ENCODE data around the gene CAMTA1. TPM values are rescaled to one million over a fixed set of nuclear protein-coding genes. Genes with fewer than 3 reads are reported as not detected.

Gene CAMTA1
- total and polyA plus RNA-seq, 4 donors, result 90.5 to 236 (median 195) TPM

GRCh38 chr1:7679873-7680206 is 894.6 kb downstream of the CAMTA1 start:
- peak overlapping the region; percentile 76 for H3K27ac ChIP-seq (ENCODE audit: low read depth, low read length)

GRCh38 chr1:7680207-7680954 is 895.1 kb downstream of the CAMTA1 start:
- peak overlapping the region; percentile 48 for H3K4me3 ChIP-seq (ENCODE audit: low read depth, low read length)
- H3K9me3 ChIP-seq (ENCODE audit: control insufficient read depth, insufficient read depth, low read length), result no peaks in the 10 kb centered on the region
- H3K4me1 ChIP-seq (ENCODE audit: control insufficient read depth, insufficient read depth, low read length), result peaks cover 33% of the 10 kb centered on the region
- DNase-seq (ENCODE audit: low read depth in 4 of 6, low spot score in 6 of 6), result peak in 3 of 6 donors; percentile 71 to 95 (median 94)
- H3K27me3 ChIP-seq (ENCODE audit: control insufficient read depth, insufficient read depth, low read length), result no peaks in the 10 kb centered on the region
- H3K36me3 ChIP-seq (ENCODE audit: control insufficient read depth, insufficient read depth, low read length), result peaks cover 66% of the 10 kb centered on the region
- WGBS (ENCODE audit: insufficient coverage), result under 1% methylated on average over 89 of the region's 89 CpGs
- H3K27ac ChIP-seq (ENCODE audit: low read depth, low read length), result peak overlapping the region; percentile 80

More at GRCh38 chr1:7679873-7680206, 894.6 kb downstream of the CAMTA1 start:
- no peak for DNase-seq (ENCODE audit: low read depth in 4 of 6, low spot score in 6 of 6)
- Histone ChIP-seq H3K4me1 (ENCODE audit: control insufficient read depth, insufficient read depth, low read length) (peaks cover 33% of the 10 kb centered on the region), H3K9me3 (ENCODE audit: control insufficient read depth, insufficient read depth, low read length) (no peaks in the 10 kb centered on the region), H3K27me3 (ENCODE audit: control insufficient read depth, insufficient read depth, low read length) (no peaks in the 10 kb centered on the region), H3K36me3 (ENCODE audit: control insufficient read depth, insufficient read depth, low read length) (peaks cover 62% of the 10 kb centered on the region), H3K4me3 (ENCODE audit: low read depth, low read length) (peak overlapping the region; percentile 44)
- 0% methylated on average over 10 of the region's 14 CpGs for WGBS (ENCODE audit: insufficient coverage)

DNA sequence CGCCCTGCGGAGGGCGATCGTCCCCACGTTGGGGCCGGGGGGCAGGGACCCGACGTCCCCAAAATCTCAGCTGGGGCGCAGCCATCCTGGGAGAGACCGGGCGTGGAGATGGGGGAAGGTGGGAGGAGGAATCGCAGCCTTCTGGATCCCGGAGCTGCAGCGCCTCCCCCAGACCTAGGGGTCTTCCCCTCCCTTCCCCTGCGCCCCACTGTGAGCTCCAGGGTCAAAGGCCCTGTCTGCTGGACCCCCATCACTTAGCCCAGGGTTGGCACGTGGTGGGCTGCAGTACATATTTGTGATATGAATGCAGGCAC is 895.7 kb downstream of the CAMTA1 start:
- no peaks in the 10 kb centered on the region for H3K9me3 ChIP-seq (ENCODE audit: control insufficient read depth, insufficient read depth, low read length)
- peaks cover 33% of the 10 kb centered on the region for H3K4me1 ChIP-seq (ENCODE audit: control insufficient read depth, insufficient read depth, low read length)
- no peak for DNase-seq (ENCODE audit: low read depth in 4 of 6, low spot score in 6 of 6)
- no peaks in the 10 kb centered on the region for H3K27me3 ChIP-seq (ENCODE audit: control insufficient read depth, insufficient read depth, low read length)
- H3K36me3 ChIP-seq (ENCODE audit: control insufficient read depth, insufficient read depth, low read length), result peaks cover 60% of the 10 kb centered on the region
- H3K4me3 ChIP-seq (ENCODE audit: low read depth, low read length), result peak overlapping the region; percentile 48
- peak overlapping the region; percentile 80 for H3K27ac ChIP-seq (ENCODE audit: low read depth, low read length)
- WGBS (ENCODE audit: insufficient coverage), result 1% methylated on average over 8 of the region's 16 CpGs

GRCh38 chr1:7681401-7681800 is 896.1 kb downstream of the CAMTA1 start:
- no peak overlapping the region for H3K4me3 ChIP-seq (ENCODE audit: low read depth, low read length)
- no peak for DNase-seq (ENCODE audit: low read depth in 4 of 6, low spot score in 6 of 6)
- H3K36me3 ChIP-seq (ENCODE audit: control insufficient read depth, insufficient read depth, low read length), result peaks cover 55% of the 10 kb centered on the region
- H3K9me3 ChIP-seq (ENCODE audit: control insufficient read depth, insufficient read depth, low read length), result no peaks in the 10 kb centered on the region
- peaks cover 33% of the 10 kb centered on the region for H3K4me1 ChIP-seq (ENCODE audit: control insufficient read depth, insufficient read depth, low read length)
- 70% methylated on average over 4 of the region's 6 CpGs for WGBS (ENCODE audit: insufficient coverage)
- no peaks in the 10 kb centered on the region for H3K27me3 ChIP-seq (ENCODE audit: control insufficient read depth, insufficient read depth, low read length)
- H3K27ac ChIP-seq (ENCODE audit: low read depth, low read length), result no peak overlapping the region

- DNase-seq (ENCODE audit: low read depth in 4 of 6, low spot score in 6 of 6), result no peak
- 93% methylated on average over 15 of the region's 15 CpGs for WGBS (ENCODE audit: insufficient coverage)
These were observed 898.3 kb downstream of the CAMTA1 start for GRCh38 chr1:7683521-7683920.

DNA sequence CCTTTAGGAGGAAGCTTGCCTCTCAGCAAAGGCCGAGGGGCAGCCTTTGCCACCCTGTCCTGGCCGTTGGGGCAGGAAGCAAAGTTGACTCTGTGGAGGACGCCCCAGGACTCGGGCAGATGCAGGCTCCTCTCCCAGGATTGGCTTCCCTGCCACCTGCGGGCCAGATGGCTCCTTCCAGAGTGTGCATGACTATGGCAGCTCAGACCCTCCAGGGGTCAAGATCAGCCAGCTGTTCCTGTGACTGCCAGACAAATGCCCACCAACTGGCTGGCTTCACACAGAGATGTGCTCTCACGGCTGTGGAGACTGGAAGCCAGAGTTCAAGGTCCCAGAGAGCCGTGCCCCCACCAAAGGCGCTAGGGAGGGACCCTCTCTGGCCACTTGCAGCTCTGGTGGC is 898.9 kb downstream of the CAMTA1 start:
- DNase-seq (ENCODE audit: low read depth in 4 of 6, low spot score in 6 of 6), result no peak
- no peak overlapping the region for H3K4me3 ChIP-seq (ENCODE audit: low read depth, low read length)
- no peaks in the 10 kb centered on the region for H3K9me3 ChIP-seq (ENCODE audit: control insufficient read depth, insufficient read depth, low read length)
- H3K27me3 ChIP-seq (ENCODE audit: control insufficient read depth, insufficient read depth, low read length), result no peaks in the 10 kb centered on the region
- peaks cover 33% of the 10 kb centered on the region for H3K36me3 ChIP-seq (ENCODE audit: control insufficient read depth, insufficient read depth, low read length)
- no peak overlapping the region for H3K27ac ChIP-seq (ENCODE audit: low read depth, low read length)
- peaks cover 28% of the 10 kb centered on the region for H3K4me1 ChIP-seq (ENCODE audit: control insufficient read depth, insufficient read depth, low read length)
- WGBS (ENCODE audit: insufficient coverage), result 72% methylated on average over 8 of the region's 8 CpGs

More at GRCh38 chr1:7683521-7683920, 898.3 kb downstream of the CAMTA1 start:
- Histone ChIP-seq H3K27me3 (ENCODE audit: control insufficient read depth, insufficient read depth, low read length) (no peaks in the 10 kb centered on the region), H3K4me3 (ENCODE audit: low read depth, low read length) (no peak overlapping the region), H3K36me3 (ENCODE audit: control insufficient read depth, insufficient read depth, low read length) (peaks cover 38% of the 10 kb centered on the region), H3K4me1 (ENCODE audit: control insufficient read depth, insufficient read depth, low read length) (peaks cover 33% of the 10 kb centered on the region), H3K9me3 (ENCODE audit: control insufficient read depth, insufficient read depth, low read length) (no peaks in the 10 kb centered on the region), H3K27ac (ENCODE audit: low read depth, low read length) (no peak overlapping the region)

- DNase-seq (ENCODE audit: low read depth in 4 of 6, low spot score in 6 of 6), result no peak
- WGBS (ENCODE audit: insufficient coverage), result 93% methylated on average over 24 of the region's 29 CpGs
- H3K27ac ChIP-seq (ENCODE audit: low read depth, low read length), result no peak overlapping the region
- no peaks in the 10 kb centered on the region for H3K27me3 ChIP-seq (ENCODE audit: control insufficient read depth, insufficient read depth, low read length)
- no peak overlapping the region for H3K4me3 ChIP-seq (ENCODE audit: low read depth, low read length)
- H3K36me3 ChIP-seq (ENCODE audit: control insufficient read depth, insufficient read depth, low read length), result peaks cover 31% of the 10 kb centered on the region
- H3K9me3 ChIP-seq (ENCODE audit: control insufficient read depth, insufficient read depth, low read length), result no peaks in the 10 kb centered on the region
- peaks cover 19% of the 10 kb centered on the region for H3K4me1 ChIP-seq (ENCODE audit: control insufficient read depth, insufficient read depth, low read length)
These were observed 899.8 kb downstream of the CAMTA1 start for GRCh38 chr1:7684861-7685635.

- no peak overlapping the region for H3K4me3 ChIP-seq (ENCODE audit: low read depth, low read length)
- WGBS (ENCODE audit: insufficient coverage), result 66% methylated on average over 16 of the region's 16 CpGs
- no peak for DNase-seq (ENCODE audit: low read depth in 4 of 6, low spot score in 6 of 6)
- H3K27ac ChIP-seq (ENCODE audit: low read depth, low read length), result no peak overlapping the region
- no peaks in the 10 kb centered on the region for H3K9me3 ChIP-seq (ENCODE audit: control insufficient read depth, insufficient read depth, low read length)
- H3K4me1 ChIP-seq (ENCODE audit: control insufficient read depth, insufficient read depth, low read length), result peaks cover 9% of the 10 kb centered on the region
- no peaks in the 10 kb centered on the region for H3K27me3 ChIP-seq (ENCODE audit: control insufficient read depth, insufficient read depth, low read length)
- H3K36me3 ChIP-seq (ENCODE audit: control insufficient read depth, insufficient read depth, low read length), result peaks cover 39% of the 10 kb centered on the region
These were observed 901.1 kb downstream of the CAMTA1 start for GRCh38 chr1:7686301-7686850.

DNA sequence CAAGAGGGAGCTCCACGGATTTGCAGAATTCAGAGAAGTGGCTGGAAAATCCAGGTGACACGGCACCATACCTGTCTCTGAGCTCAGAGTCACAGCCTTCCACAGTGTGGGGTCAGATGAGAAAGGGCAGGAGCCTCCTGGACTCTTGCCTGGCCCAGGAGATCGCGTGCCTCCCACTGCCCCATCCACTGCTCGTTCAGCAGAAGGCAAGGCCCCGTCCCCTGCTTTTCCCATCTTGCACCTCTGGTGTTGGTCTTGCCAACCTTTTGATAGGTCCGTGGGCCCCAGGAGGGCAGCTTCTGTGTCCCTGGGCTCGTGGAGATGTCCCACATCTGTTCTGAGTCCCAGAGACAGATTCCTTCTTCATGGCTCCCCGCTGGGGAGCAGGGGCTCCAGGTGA is 902.2 kb downstream of the CAMTA1 start:
- no peaks in the 10 kb centered on the region for H3K27me3 ChIP-seq (ENCODE audit: control insufficient read depth, insufficient read depth, low read length)
- H3K27ac ChIP-seq (ENCODE audit: low read depth, low read length), result no peak overlapping the region
- no peaks in the 10 kb centered on the region for H3K9me3 ChIP-seq (ENCODE audit: control insufficient read depth, insufficient read depth, low read length)
- peaks cover 37% of the 10 kb centered on the region for H3K36me3 ChIP-seq (ENCODE audit: control insufficient read depth, insufficient read depth, low read length)
- H3K4me3 ChIP-seq (ENCODE audit: low read depth, low read length), result no peak overlapping the region
- 89% methylated on average over 9 of the region's 9 CpGs for WGBS (ENCODE audit: insufficient coverage)
- no peaks in the 10 kb centered on the region for H3K4me1 ChIP-seq (ENCODE audit: control insufficient read depth, insufficient read depth, low read length)
- DNase-seq (ENCODE audit: low read depth in 4 of 6, low spot score in 6 of 6), result no peak
